Endothelial cell of umbilical vein (primary cell): ENCODE measurements around the gene CHIT1.

Experiments
- EZH2 ChIP-seq: IDR thresholded peaks from 2 replicates; pipeline ENCODE4 v1.6.1; 2012; ENCODE audit warnings: borderline replicate concordance, low read depth, mild to moderate bottlenecking, moderate library complexity, low read length, inconsistent platforms; ENCODE audit not compliant: severe bottlenecking
- MYC ChIP-seq: IDR thresholded peaks from one replicate; pipeline ENCODE4 v1.6.1; 2011; ENCODE audit warnings: mild to moderate bottlenecking, low read depth, low read length
- POLR2A ChIP-seq: IDR thresholded peaks from 2 replicates; pipeline ENCODE4 v1.6.1; 2012; ENCODE audit warnings: low read depth, mild to moderate bottlenecking, control low read depth, low read length
- TF ChIP-seq, protein P1 (sequence below), 2 donors: IDR thresholded peaks; 1 replicate in 1 of 2; 2 replicates in 1 of 2; pipeline ENCODE4 v1.5.1; 2011; ENCODE audit warnings: low read length in 2 of 2, mild to moderate bottlenecking in 2 of 2, moderate library complexity in 2 of 2, control low read depth in 1 of 2, inconsistent platforms in 1 of 2, low read depth in 1 of 2; ENCODE audit not compliant: insufficient read depth in 1 of 2; ENCODE audit errors: extremely low read depth in 1 of 2
- TF ChIP-seq, protein P2 (sequence below): IDR thresholded peaks from 2 replicates; pipeline ENCODE4 v1.6.1; 2011; ENCODE audit not compliant: insufficient read depth, insufficient read length

DNA sequence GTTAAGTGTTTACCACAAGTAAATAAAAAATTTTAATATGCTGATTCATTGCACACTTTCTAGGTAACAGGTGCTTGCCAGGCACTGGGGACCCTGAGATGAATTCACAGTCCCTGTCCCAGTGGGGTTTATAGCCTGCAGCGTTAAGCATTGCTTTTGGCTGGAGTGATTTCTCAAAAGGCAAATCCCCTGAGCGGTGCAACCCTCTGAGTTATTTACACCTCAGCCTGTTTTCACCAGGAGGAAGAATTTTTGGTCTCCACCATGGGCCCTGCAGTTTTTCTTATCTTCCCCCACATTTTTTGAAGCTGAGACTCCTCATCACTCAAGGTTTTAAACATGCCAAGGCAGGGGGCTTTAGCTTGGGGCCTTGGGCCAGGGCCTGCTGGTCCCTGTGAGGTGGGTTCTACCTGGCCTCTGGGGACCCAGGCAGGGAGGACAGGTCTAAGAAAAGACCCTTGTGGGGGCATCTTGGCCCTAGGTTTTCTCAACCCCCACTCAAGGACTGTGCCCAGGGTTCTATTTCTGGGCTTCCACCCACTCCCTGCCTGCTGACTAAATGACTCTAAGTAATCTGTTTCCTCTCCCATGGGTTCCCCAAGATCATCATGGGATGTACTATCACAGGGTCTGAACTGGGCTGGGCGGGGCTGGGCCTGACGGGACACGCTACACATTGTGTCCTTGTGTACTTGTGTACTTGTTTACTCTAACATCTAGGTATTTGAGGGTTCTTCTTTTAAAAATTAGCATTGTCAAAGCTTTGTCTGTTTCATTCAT, 10.2 kb upstream of the CHIT1 start:
- TF ChIP-seq, protein P1, sequence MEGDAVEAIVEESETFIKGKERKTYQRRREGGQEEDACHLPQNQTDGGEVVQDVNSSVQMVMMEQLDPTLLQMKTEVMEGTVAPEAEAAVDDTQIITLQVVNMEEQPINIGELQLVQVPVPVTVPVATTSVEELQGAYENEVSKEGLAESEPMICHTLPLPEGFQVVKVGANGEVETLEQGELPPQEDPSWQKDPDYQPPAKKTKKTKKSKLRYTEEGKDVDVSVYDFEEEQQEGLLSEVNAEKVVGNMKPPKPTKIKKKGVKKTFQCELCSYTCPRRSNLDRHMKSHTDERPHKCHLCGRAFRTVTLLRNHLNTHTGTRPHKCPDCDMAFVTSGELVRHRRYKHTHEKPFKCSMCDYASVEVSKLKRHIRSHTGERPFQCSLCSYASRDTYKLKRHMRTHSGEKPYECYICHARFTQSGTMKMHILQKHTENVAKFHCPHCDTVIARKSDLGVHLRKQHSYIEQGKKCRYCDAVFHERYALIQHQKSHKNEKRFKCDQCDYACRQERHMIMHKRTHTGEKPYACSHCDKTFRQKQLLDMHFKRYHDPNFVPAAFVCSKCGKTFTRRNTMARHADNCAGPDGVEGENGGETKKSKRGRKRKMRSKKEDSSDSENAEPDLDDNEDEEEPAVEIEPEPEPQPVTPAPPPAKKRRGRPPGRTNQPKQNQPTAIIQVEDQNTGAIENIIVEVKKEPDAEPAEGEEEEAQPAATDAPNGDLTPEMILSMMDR (IDR thresholded peaks at IDR 0.05; ENCODE audit: extremely low read depth in 1 of 2, insufficient read depth in 1 of 2, low read depth in 1 of 2, low read length in 2 of 2), result no peak
- TF ChIP-seq MYC, result no peak
- TF ChIP-seq, protein P2, sequence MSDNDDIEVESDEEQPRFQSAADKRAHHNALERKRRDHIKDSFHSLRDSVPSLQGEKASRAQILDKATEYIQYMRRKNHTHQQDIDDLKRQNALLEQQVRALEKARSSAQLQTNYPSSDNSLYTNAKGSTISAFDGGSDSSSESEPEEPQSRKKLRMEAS, result no peak
- no peak for TF ChIP-seq EZH2
- no peak for TF ChIP-seq POLR2A
